ENCODE data around the gene GNG14.

DNA sequence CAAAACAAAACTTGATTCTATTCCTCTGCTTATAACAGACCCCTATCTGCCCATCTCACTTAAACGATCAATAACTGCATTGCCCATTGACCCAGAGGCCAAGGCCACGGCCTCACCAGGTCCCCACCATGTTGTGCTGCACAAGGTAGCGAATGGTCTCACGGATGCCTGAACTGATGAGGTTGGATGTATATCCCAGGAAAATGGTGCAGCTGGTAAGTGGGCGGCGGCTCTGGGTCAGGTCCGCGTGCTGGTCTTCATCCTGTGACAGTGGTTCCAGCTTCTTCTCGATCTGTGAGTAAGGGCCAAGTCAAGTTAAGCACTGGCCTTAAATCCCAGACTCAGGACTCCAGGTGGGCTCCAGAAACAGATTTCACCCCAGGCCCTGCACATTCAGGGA, 7.8 kb upstream of the GNG14 start:
- TF ChIP-seq, protein P1, sequence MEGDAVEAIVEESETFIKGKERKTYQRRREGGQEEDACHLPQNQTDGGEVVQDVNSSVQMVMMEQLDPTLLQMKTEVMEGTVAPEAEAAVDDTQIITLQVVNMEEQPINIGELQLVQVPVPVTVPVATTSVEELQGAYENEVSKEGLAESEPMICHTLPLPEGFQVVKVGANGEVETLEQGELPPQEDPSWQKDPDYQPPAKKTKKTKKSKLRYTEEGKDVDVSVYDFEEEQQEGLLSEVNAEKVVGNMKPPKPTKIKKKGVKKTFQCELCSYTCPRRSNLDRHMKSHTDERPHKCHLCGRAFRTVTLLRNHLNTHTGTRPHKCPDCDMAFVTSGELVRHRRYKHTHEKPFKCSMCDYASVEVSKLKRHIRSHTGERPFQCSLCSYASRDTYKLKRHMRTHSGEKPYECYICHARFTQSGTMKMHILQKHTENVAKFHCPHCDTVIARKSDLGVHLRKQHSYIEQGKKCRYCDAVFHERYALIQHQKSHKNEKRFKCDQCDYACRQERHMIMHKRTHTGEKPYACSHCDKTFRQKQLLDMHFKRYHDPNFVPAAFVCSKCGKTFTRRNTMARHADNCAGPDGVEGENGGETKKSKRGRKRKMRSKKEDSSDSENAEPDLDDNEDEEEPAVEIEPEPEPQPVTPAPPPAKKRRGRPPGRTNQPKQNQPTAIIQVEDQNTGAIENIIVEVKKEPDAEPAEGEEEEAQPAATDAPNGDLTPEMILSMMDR (IDR thresholded peaks at IDR 0.05), result no peak
- no peak for TF ChIP-seq POLR2A (IDR thresholded peaks at IDR 0.05)
